Stimulated activated CD4-positive, alpha-beta T cell treated with anti-CD3 and anti-CD28 coated beads, Interleukin-2, amount 100 ng/mL, for 24 hours (primary cell): ENCODE measurements around the gene PKN2.

Experiments used
- DNase-seq, 2 donors: peaks; one replicate each; pipeline ENCODE4 v3.0.0-alpha.2; 2020

PKN2 gene

GRCh38 chr1:88736633-88737248 lies 52.7 kb downstream of the PKN2 start:
- DNase-seq: peak; percentile 17 to 29

- no peak for DNase-seq
These were observed 53.4 kb downstream of the PKN2 start for GRCh38 chr1:88737338-88737927.

- no peak for DNase-seq
These were observed 56.7 kb downstream of the PKN2 start for GRCh38 chr1:88740784-88741183.

GRCh38 chr1:88741413-88741812 lies 57.3 kb downstream of the PKN2 start:
- no peak for DNase-seq

- no peak for DNase-seq
These were observed 58.5 kb downstream of the PKN2 start for GRCh38 chr1:88742531-88742930.

- DNase-seq: no peak
These were observed 60.1 kb downstream of the PKN2 start for GRCh38 chr1:88744142-88744541.

- no peak for DNase-seq
These were observed 62.8 kb downstream of the PKN2 start for GRCh38 chr1:88746916-88747315.

- no peak for DNase-seq
These were observed 67.6 kb downstream of the PKN2 start for GRCh38 chr1:88751714-88752113.

- DNase-seq: no peak
These were observed 69.4 kb downstream of the PKN2 start for GRCh38 chr1:88753506-88753905.

- DNase-seq: no peak
These were observed 79.8 kb downstream of the PKN2 start for GRCh38 chr1:88763649-88764406.

GRCh38 chr1:88768187-88768586 lies 84.1 kb downstream of the PKN2 start:
- DNase-seq: no peak

- no peak for DNase-seq
These were observed 84.7 kb downstream of the PKN2 start for GRCh38 chr1:88768816-88769215.

- DNase-seq: peak in 1 of 2 donors; percentile 7
These were observed 89.6 kb downstream of the PKN2 start for GRCh38 chr1:88773540-88774150.

GRCh38 chr1:88774151-88774556 lies 90.1 kb downstream of the PKN2 start:
- DNase-seq: peak in 1 of 2 donors; percentile 18

- no peak for DNase-seq
These were observed 93.6 kb downstream of the PKN2 start for GRCh38 chr1:88777604-88778149.

- no peak for DNase-seq
These were observed 95.8 kb downstream of the PKN2 start for GRCh38 chr1:88779880-88780279.

- DNase-seq: no peak
These were observed 96.4 kb downstream of the PKN2 start for GRCh38 chr1:88780485-88780884.

- DNase-seq: no peak
These were observed 99.1 kb downstream of the PKN2 start for GRCh38 chr1:88783145-88783544.

GRCh38 chr1:88784551-88784950 lies 100.5 kb downstream of the PKN2 start:
- no peak for DNase-seq

GRCh38 chr1:88787023-88787903 lies 103.2 kb downstream of the PKN2 start:
- DNase-seq: no peak

GRCh38 chr1:88791192-88791591 lies 107.1 kb downstream of the PKN2 start:
- DNase-seq: no peak

GRCh38 chr1:88799491-88799890 lies 115.4 kb downstream of the PKN2 start:
- DNase-seq: no peak
